Upper lobe of right lung (tissue), 1 donor: ENCODE measurements around the gene LGR6. TPM values are rescaled to one million over a fixed set of nuclear protein-coding genes. Genes with fewer than 3 reads are reported as not detected.

ENCODE experiments used
- ATAC-seq: fragments of 200-7000 bp; cut with Tn5 transposase; one replicate; pipeline ENCODE4 v1.9.1; 2020; ENCODE audit warnings: mild to moderate bottlenecking, moderate library complexity
- DNase-seq: peaks from one replicate; pipeline ENCODE4 v3.0.0-alpha.2; 2020
- H3K27ac ChIP-seq: fragments of 200-600 bp; one replicate; pipeline ENCODE4 v1.8.0; 2022
- H3K27me3 ChIP-seq: fragments of 200-600 bp; one replicate; pipeline ENCODE4 v1.8.0; 2022; ENCODE audit warnings: mild to moderate bottlenecking
- H3K36me3 ChIP-seq: fragments of 200-600 bp; one replicate; pipeline ENCODE4 v1.8.0; 2022
- H3K4me1 ChIP-seq: fragments of 200-600 bp; one replicate; pipeline ENCODE4 v1.8.0; 2022
- H3K4me3 ChIP-seq: fragments of 200-600 bp; one replicate; pipeline ENCODE4 v1.8.0; 2022; ENCODE audit warnings: mild to moderate bottlenecking
- H3K9me3 ChIP-seq: fragments of 200-600 bp; one replicate; pipeline ENCODE4 v1.8.0; 2022
- intact Hi-C: fragments of 100-400 bp; cut with DNase I; formaldehyde crosslinking; loops from one replicate; pipeline ENCODE4 v1.11.0; 2022
- total RNA-seq: library from RNA; stranded (reverse); fragmentation: NEBNext Ultra II Directional; extraction: Animal tissue kit (Norgen Biotek cat#: 25700); gene quantifications from one replicate; pipeline ENCODE4 v1.2.1, GENCODE V29; 2021
- TF ChIP-seq, protein P1 (sequence below): fragments of 200-600 bp; IDR thresholded peaks from one replicate; pipeline ENCODE4 v1.8.0; 2022; ENCODE audit warnings: antibody characterized with exemption
- donor health status: DM: no; HTN: yes; CAD: no; lungs with severe emphysema.

LGR6 gene
- total RNA-seq, 1 donor from 2014 or later, result 1.8 TPM

DNA sequence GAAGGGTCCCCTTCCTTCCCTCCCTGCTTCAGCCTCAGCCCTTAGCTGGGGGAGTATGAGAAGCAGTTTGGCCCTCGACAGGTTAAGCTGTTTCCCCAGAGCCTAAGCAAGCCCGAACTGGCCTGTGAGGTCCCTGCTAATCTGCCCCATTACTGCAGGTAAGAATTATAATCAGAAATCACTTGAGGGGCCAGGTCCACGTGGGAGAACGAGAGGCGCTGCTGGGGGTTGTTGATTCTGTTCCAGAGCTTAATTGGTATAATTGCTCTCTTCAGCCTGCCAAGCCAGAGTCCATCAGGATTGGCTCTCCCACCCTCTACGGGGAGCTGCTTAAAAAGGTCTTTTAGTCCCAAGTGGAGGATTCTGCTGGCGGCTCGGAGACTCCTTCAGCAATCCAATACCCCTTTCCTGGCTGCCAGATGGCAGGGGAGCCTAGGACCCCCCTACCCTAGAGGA lies 77.3 kb downstream of the LGR6 start:
- DNase-seq (no peak), ATAC-seq (no peak)
- Histone ChIP-seq H3K9me3 (no peaks in the 10 kb centered on the region), H3K36me3 (no peaks in the 10 kb centered on the region), H3K27ac (no peak overlapping the region), H3K27me3 (peaks cover 6% of the 10 kb centered on the region), H3K4me1 (no peaks in the 10 kb centered on the region), H3K4me3 (no peak overlapping the region)
- intact Hi-C loops, result no loop called here
- TF ChIP-seq, protein P1, sequence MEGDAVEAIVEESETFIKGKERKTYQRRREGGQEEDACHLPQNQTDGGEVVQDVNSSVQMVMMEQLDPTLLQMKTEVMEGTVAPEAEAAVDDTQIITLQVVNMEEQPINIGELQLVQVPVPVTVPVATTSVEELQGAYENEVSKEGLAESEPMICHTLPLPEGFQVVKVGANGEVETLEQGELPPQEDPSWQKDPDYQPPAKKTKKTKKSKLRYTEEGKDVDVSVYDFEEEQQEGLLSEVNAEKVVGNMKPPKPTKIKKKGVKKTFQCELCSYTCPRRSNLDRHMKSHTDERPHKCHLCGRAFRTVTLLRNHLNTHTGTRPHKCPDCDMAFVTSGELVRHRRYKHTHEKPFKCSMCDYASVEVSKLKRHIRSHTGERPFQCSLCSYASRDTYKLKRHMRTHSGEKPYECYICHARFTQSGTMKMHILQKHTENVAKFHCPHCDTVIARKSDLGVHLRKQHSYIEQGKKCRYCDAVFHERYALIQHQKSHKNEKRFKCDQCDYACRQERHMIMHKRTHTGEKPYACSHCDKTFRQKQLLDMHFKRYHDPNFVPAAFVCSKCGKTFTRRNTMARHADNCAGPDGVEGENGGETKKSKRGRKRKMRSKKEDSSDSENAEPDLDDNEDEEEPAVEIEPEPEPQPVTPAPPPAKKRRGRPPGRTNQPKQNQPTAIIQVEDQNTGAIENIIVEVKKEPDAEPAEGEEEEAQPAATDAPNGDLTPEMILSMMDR, result no peak

DNA sequence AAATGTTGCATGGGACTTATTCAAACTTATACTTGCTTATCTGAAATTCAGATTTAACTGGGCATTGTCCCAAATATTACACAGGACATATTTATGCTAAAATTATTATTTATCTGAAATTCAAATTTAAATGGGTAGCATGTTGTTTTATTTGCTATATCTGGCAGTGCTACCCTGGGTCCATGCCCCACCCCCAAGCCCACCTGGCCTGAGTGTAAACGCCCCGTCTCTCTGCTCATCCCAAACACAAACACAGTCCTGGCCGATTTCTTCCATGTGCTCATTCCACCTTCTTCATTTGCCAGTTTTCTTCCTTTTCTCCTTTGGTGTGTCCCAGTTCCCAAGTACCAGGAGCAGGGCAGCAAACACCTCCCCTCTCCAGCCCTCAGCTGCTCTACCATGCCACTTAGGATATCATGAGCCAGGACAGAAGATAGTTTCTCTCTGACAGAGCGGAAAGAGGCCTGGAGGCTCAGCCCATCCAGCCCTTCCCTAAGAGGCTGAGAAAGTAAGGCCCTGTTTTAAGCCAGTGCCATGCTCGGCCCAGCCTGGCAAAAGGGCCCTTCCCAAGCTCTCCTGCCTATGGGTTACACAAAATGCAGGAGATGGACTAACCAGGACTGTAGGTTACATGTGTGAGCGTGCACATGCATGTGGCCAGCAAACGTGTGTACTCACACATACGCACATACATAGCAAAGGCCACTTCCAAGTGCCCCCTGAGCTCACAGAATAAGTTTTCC lies 78.7 kb downstream of the LGR6 start:
- TF ChIP-seq, protein P1, result no peak
- no peaks in the 10 kb centered on the region for H3K36me3 ChIP-seq
- intact Hi-C loops, result no loop called here
- H3K9me3 ChIP-seq, result no peaks in the 10 kb centered on the region
- no peak for DNase-seq
- no peak for ATAC-seq
- H3K27me3 ChIP-seq, result peaks cover 6% of the 10 kb centered on the region
- H3K4me1 ChIP-seq, result no peaks in the 10 kb centered on the region
- H3K4me3 ChIP-seq, result no peak overlapping the region
- no peak overlapping the region for H3K27ac ChIP-seq

DNA sequence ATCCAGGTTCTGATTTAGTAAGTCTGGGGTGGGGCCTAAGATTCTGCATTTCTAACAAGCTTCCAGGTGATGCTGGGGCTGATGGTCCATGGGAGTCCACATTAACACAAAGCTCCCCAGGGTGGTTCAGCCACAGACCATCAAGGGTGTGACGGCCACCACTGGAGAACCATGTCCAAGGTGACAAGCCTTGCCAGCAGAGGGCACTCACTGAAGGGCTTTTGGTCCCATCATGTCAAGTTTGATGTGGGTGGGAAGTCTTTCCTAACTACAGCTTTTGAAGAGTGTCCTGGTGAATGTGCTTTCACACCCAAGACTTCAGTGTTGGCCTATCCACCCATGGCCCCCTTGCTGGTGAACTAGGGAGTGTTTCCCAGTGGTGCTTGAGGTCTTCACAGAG lies 81.0 kb downstream of the LGR6 start:
- H3K4me1 ChIP-seq, result no peaks in the 10 kb centered on the region
- DNase-seq, result no peak
- ATAC-seq, result peak; percentile 46
- H3K27me3 ChIP-seq, result peaks cover under 1% of the 10 kb centered on the region
- no peak overlapping the region for H3K4me3 ChIP-seq
- no peaks in the 10 kb centered on the region for H3K36me3 ChIP-seq
- TF ChIP-seq, protein P1, result peak; percentile 31
- H3K9me3 ChIP-seq, result no peaks in the 10 kb centered on the region
- no peak overlapping the region for H3K27ac ChIP-seq
- intact Hi-C loops, result no loop called here

GRCh38 chr1:202275061-202275770 lies 81.6 kb downstream of the LGR6 start:
- TF ChIP-seq, protein P1, result no peak
- DNase-seq, result no peak
- intact Hi-C loops, result no loop called here
- Histone ChIP-seq H3K4me1 (peaks cover 1% of the 10 kb centered on the region), H3K36me3 (no peaks in the 10 kb centered on the region), H3K4me3 (no peak overlapping the region), H3K27me3 (no peaks in the 10 kb centered on the region), H3K9me3 (no peaks in the 10 kb centered on the region), H3K27ac (no peak overlapping the region)
- no peak for ATAC-seq

DNA sequence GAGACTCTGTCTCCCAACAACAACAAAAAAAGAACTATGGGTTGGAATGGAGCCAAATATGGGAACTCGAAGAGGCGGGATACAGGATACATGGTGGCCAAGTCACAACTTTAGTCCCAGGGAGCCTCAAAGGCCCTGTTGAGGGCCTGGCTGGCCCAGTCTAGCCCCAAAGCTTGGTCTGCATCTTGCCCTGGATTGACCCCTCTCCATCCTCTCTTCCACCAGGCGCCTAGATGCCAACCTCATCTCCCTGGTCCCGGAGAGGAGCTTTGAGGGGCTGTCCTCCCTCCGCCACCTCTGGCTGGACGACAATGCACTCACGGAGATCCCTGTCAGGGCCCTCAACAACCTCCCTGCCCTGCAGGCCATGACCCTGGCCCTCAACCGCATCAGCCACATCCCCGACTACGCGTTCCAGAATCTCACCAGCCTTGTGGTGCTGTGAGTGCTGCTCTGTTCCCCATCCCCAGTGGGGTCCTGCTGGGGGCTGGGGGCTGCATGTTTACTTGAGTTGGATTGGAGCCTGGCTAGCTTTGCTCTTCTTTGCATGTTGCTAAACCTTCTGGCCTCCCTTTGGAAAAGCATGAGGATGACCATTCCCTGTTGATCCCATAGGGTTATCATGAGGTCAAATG lies 82.6 kb downstream of the LGR6 start:
- Histone ChIP-seq H3K9me3 (no peaks in the 10 kb centered on the region), H3K27ac (no peak overlapping the region), H3K4me3 (no peak overlapping the region), H3K36me3 (no peaks in the 10 kb centered on the region), H3K27me3 (no peaks in the 10 kb centered on the region), H3K4me1 (peaks cover 4% of the 10 kb centered on the region)
- intact Hi-C loops, result no loop called here
- TF ChIP-seq, protein P1, result no peak
- ATAC-seq (no peak), DNase-seq (no peak)
